HEK293 (cell line): ENCODE data around the gene APBA1.

Experiments used
- CTCF ChIA-PET: fragments of 350-600 bp; formaldehyde crosslinking; extraction: SDS; loops from one replicate; lab custom pipeline; 2021; ENCODE audit warnings: antibody characterized with exemption; lab: Yijun Ruan, JAX
- POLR2A ChIA-PET: fragments of 300-600 bp; formaldehyde crosslinking; extraction: SDS; loops from one replicate; lab custom pipeline; 2020; ENCODE audit warnings: antibody characterized with exemption, inconsistent platforms; lab: Yijun Ruan, JAX
- H3K27ac ChIP-seq: fragments of 200-500 bp; sonication (Bioruptor generic); 2 replicates; pipeline ENCODE4 v1.5.1; 2014; ENCODE audit warnings: low read depth, low read length, control low read depth, inconsistent platforms; ENCODE audit errors: extremely low read depth
- H3K36me3 ChIP-seq, 2 experiments: fragments of 200-500 bp in 1 of 2; sonication (Bioruptor generic) in 1 of 2; 1 replicate in 1 of 2; 2 replicates in 1 of 2; pipeline ENCODE4 v1.5.1; 2014 to 2017; ENCODE audit warnings: inconsistent platforms in 2 of 2, low read length in 2 of 2; ENCODE audit not compliant: control insufficient read depth in 2 of 2, insufficient read depth in 1 of 2
- H3K4me1 ChIP-seq: fragments of 200-500 bp; sonication (Bioruptor generic); 2 replicates; pipeline ENCODE4 v1.5.1; 2014; ENCODE audit warnings: mild to moderate bottlenecking, low read length, inconsistent platforms; ENCODE audit not compliant: control insufficient read depth, insufficient read depth
- H3K4me3 ChIP-seq: 2 replicates; pipeline ENCODE4 v1.5.1; 2011; ENCODE audit warnings: low read depth, mild to moderate bottlenecking, control low read depth, low read length, moderate library complexity
- H3K9me3 ChIP-seq: fragments of 200-500 bp; sonication (Bioruptor generic); 2 replicates; pipeline ENCODE4 v1.5.1; 2014; ENCODE audit warnings: low read depth, low read length, inconsistent platforms; ENCODE audit not compliant: control insufficient read depth, insufficient read depth
- ELK4 ChIP-seq: IDR thresholded peaks from 2 replicates; pipeline ENCODE4 v1.6.1; 2011; ENCODE audit warnings: mild to moderate bottlenecking, low read depth, low read length, borderline replicate concordance
- GLI4 ChIP-seq: fragments of 450-650 bp; formaldehyde crosslinking; IDR thresholded peaks from 2 replicates; pipeline ENCODE4 v1.5.1; 2016; ENCODE audit warnings: missing biosample characterization, missing genetic modification characterization
- GLIS2 ChIP-seq: fragments of 450-650 bp; formaldehyde crosslinking; IDR thresholded peaks from 2 replicates; pipeline ENCODE4 v1.5.1; 2016; ENCODE audit warnings: missing biosample characterization, missing genetic modification characterization
- MYNN ChIP-seq: fragments of 450-650 bp; formaldehyde crosslinking; IDR thresholded peaks from 2 replicates; pipeline ENCODE4 v1.5.1; 2016; ENCODE audit warnings: missing biosample characterization, missing genetic modification characterization, borderline replicate concordance
- RBAK ChIP-seq: fragments of 450-650 bp; formaldehyde crosslinking; IDR thresholded peaks from 2 replicates; pipeline ENCODE4 v1.5.1; 2016; ENCODE audit warnings: missing biosample characterization, missing genetic modification characterization
- SETDB1 ChIP-seq: IDR thresholded peaks from one replicate; pipeline ENCODE4 v1.6.1; 2017; ENCODE audit warnings: mild to moderate bottlenecking, low read length, moderate library complexity, mixed read lengths; ENCODE audit not compliant: insufficient read length
- ZBTB11 ChIP-seq: fragments of 450-650 bp; formaldehyde crosslinking; conservative IDR thresholded peaks from 2 replicates; pipeline ENCODE4 v1.5.1; 2016; ENCODE audit warnings: low read depth, missing biosample characterization, missing genetic modification characterization
- ZBTB49 ChIP-seq: fragments of 450-650 bp; formaldehyde crosslinking; IDR thresholded peaks from 2 replicates; pipeline ENCODE4 v1.5.1; 2016; ENCODE audit warnings: missing biosample characterization, missing genetic modification characterization, low read depth
- ZFP37 ChIP-seq: fragments of 450-650 bp; formaldehyde crosslinking; IDR thresholded peaks from 2 replicates; pipeline ENCODE4 v1.5.1; 2016; ENCODE audit warnings: missing biosample characterization, missing genetic modification characterization
- ZNF16 ChIP-seq: fragments of 450-650 bp; formaldehyde crosslinking; IDR thresholded peaks from 2 replicates; pipeline ENCODE4 v1.5.1; 2016; ENCODE audit warnings: low read depth, missing biosample characterization, missing genetic modification characterization
- ZNF202 ChIP-seq: fragments of 450-650 bp; formaldehyde crosslinking; IDR thresholded peaks from 2 replicates; pipeline ENCODE4 v1.5.1; 2016; ENCODE audit warnings: missing biosample characterization, missing genetic modification characterization, borderline replicate concordance
- ZNF26 ChIP-seq: fragments of 450-650 bp; formaldehyde crosslinking; IDR thresholded peaks from 2 replicates; pipeline ENCODE4 v1.5.1; 2016; ENCODE audit warnings: missing biosample characterization, missing genetic modification characterization
- ZNF266 ChIP-seq: fragments of 450-650 bp; formaldehyde crosslinking; IDR thresholded peaks from 2 replicates; pipeline ENCODE4 v1.5.1; 2016; ENCODE audit warnings: missing biosample characterization, missing genetic modification characterization, low read depth
- ZNF433 ChIP-seq: fragments of 450-650 bp; formaldehyde crosslinking; IDR thresholded peaks from 2 replicates; pipeline ENCODE4 v1.5.1; 2016; ENCODE audit warnings: missing biosample characterization, missing genetic modification characterization, low read depth
- ZNF488 ChIP-seq: fragments of 450-650 bp; formaldehyde crosslinking; IDR thresholded peaks from 2 replicates; pipeline ENCODE4 v1.5.1; 2016; ENCODE audit warnings: missing biosample characterization, missing genetic modification characterization
- ZNF518A ChIP-seq: fragments of 450-650 bp; formaldehyde crosslinking; conservative IDR thresholded peaks from 2 replicates; pipeline ENCODE4 v1.5.1; 2016; ENCODE audit warnings: low read depth, missing biosample characterization, missing genetic modification characterization
- ZNF560 ChIP-seq: fragments of 450-650 bp; formaldehyde crosslinking; IDR thresholded peaks from 2 replicates; pipeline ENCODE4 v1.5.1; 2017; ENCODE audit warnings: missing biosample characterization, missing genetic modification characterization, borderline replicate concordance
- ZNF561 ChIP-seq: fragments of 450-650 bp; IDR thresholded peaks from 2 replicates; pipeline ENCODE4 v1.5.1; 2018; ENCODE audit warnings: missing biosample characterization, missing genetic modification characterization, borderline replicate concordance
- ZNF610 ChIP-seq: fragments of 450-650 bp; formaldehyde crosslinking; IDR thresholded peaks from 2 replicates; pipeline ENCODE4 v1.5.1; 2016; ENCODE audit warnings: missing biosample characterization, missing genetic modification characterization, borderline replicate concordance
- ZNF777 ChIP-seq: fragments of 450-650 bp; formaldehyde crosslinking; IDR thresholded peaks from 2 replicates; pipeline ENCODE4 v1.5.1; 2017; ENCODE audit warnings: missing biosample characterization, missing genetic modification characterization, borderline replicate concordance
- ZSCAN23 ChIP-seq: fragments of 450-650 bp; formaldehyde crosslinking; IDR thresholded peaks from 2 replicates; pipeline ENCODE4 v1.5.1; 2016; ENCODE audit warnings: missing biosample characterization, missing genetic modification characterization

The APBA1 gene

GRCh38 chr9:69572611-69573010 is 99.6 kb downstream of the APBA1 start:
- ChIA-PET POLR2A (interaction anchor here (1.4 kb wide), 1 partner anchor 10 kb away, joined by 3 read pairs; no protein-coding TSS in a partner anchor), CTCF (interaction anchor here (1.4 kb wide), 1 partner anchor 17 kb away, joined by 4 read pairs; no protein-coding TSS in a partner anchor)
- no peak overlapping the region for H3K27ac ChIP-seq
- H3K9me3 ChIP-seq = no peaks in the 10 kb centered on the region
- TF ChIP-seq ZBTB11 (tag by site-specific recombination) (no peak), ZNF26 (tag by site-specific recombination) (no peak), ZFP37 (tag by site-specific recombination) (no peak), ZNF266 (tag by site-specific recombination) (no peak), SETDB1 (no peak), ZNF488 (tag by site-specific recombination) (no peak), MYNN (tag by site-specific recombination) (no peak), GLIS2 (no peak), ZSCAN23 (tag by site-specific recombination) (no peak), ZNF561 (no peak), ZNF16 (no peak), ELK4 (no peak), RBAK (tag by site-specific recombination) (no peak)
- H3K36me3 ChIP-seq = no peaks in the 10 kb centered on the region
- no peaks in the 10 kb centered on the region for H3K4me1 ChIP-seq
- H3K4me3 ChIP-seq = no peak overlapping the region

GRCh38 chr9:69571032-69571431 is 101.1 kb downstream of the APBA1 start:
- Histone ChIP-seq H3K4me3 (no peak overlapping the region), H3K4me1 (no peaks in the 10 kb centered on the region), H3K27ac (no peak overlapping the region), H3K36me3 (no peaks in the 10 kb centered on the region), H3K9me3 (no peaks in the 10 kb centered on the region)
- ChIA-PET CTCF (interaction anchor here (0.7 kb wide), 1 partner anchor 378 kb away, joined by 4 read pairs; no protein-coding TSS in a partner anchor), POLR2A (no interaction called here)
- TF ChIP-seq ZNF610 (tag by site-specific recombination) (no peak), GLI4 (tag by site-specific recombination) (no peak), ZNF560 (tag by site-specific recombination) (no peak), ZNF777 (no peak), ZBTB49 (tag by site-specific recombination) (no peak), ZNF518A (tag by site-specific recombination) (no peak), ZNF202 (tag by site-specific recombination) (no peak), ZNF433 (tag by site-specific recombination) (no peak)
